Activated CD4-positive, CD25-positive, alpha-beta regulatory T cell (primary cell): ENCODE results near the gene GPX5.
A peak's percentile ranks its signal among the peaks of the same experiment; 100 is the strongest.
"Not testable (repeated sequence)": the region's sequence is repeated elsewhere in the genome, so short reads cannot be mapped to it uniquely, and the experiment has no call there.

Source experiments
- DNase-seq, 4 experiments: peaks; one replicate each; lab custom pipeline; 2025; lab: John Stamatoyannopoulos, UW

GPX5 gene

GRCh38 chr6:28512387-28512786 lies 13.3 kb upstream of the GPX5 start:
- not testable (repeated sequence) for DNase-seq

- DNase-seq, result no peak
These were observed 10.0 kb upstream of the GPX5 start, which contains the start of gene GPX6 for GRCh38 chr6:28515676-28516075. Gene GPX6 (minus strand): TSS chr6:28515793. CDS start chr6:28515743, 50 bp downstream.

GRCh38 chr6:28517964-28518363 lies 7.7 kb upstream of the GPX5 start:
- no peak for DNase-seq

GRCh38 chr6:28522594-28523240 lies 3.0 kb upstream of the GPX5 start:
- DNase-seq, result no peak

- DNase-seq, result no peak
These were observed 2.4 kb upstream of the GPX5 start for GRCh38 chr6:28523241-28523622.

GRCh38 chr6:28530777-28531176 lies 5.1 kb downstream of the GPX5 start:
- no peak for DNase-seq

DNA sequence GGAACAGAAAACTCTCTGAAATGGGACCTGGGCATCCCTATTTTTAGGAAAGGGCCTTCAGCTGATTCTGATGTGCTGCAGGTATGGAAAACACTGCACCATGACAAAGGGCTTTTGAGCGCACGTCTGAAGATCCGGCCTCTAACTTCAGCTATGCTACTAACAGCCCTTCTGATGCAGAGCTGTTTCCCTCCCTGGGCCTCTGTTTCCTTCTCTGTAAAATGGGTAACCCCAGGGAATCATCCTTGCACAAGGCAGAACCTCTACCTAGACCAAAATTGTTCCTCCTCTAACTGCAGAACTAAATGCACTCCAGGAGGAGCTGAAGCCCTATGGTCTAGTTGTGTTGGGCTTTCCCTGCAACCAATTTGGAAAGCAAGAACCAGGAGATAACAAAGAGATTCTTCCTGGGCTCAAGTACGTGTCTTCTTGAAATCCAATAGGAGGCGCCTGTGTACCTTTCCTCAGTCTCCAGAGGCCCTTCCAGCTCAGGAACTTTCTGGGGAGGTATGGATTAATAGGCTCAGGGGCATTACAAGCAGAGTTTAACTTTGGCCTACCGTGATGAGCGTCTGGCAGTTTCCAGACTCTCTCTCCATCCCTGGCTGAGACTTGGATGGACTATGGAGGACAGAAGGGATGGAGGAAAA lies 5.9 kb downstream of the GPX5 start:
- DNase-seq, result no peak

GRCh38 chr6:28534306-28534705 lies 8.6 kb downstream of the GPX5 start:
- DNase-seq, result no peak

DNA sequence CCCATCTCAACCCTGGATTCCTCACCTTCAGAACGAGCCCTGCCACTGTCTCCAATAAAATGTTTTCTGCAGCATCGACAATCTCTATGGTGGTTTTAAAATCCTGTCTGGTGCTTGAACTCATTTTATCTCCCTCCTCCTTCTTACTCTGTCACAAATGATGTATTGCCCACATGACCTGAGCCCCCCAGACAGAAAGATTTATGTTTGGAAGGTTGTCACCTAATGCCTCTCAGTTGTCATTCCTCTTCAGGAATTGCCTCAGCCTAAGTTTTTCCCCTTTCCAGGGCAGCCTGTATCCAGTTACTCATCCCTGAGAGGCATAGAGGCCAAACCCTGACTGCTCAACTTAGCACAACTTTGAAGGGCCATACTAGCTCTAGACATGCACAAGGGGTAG lies 9.2 kb downstream of the GPX5 start:
- DNase-seq, result no peak

DNA sequence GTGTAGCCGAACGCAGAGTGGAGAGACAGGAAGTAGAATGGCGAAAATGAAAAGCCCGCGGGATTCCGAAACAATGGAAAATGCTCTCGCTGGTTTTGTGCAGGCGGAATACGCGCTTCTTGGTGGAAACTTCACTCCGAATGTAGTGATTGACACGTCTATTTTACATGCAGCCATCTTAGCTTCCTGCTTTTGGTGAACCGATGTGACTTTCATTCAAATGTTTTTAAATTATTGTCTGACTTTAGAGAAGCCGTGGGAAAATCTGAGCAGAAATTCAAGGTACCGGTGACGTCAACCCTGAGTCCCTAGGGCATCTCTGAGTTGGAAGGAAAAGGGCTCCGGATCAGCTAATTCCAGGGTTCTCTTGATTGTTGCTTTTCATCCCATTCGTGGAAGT lies 11.4 kb downstream of the GPX5 start:
- no peak for DNase-seq

- DNase-seq, result no peak
These were observed 11.9 kb downstream of the GPX5 start for GRCh38 chr6:28537509-28538140.

- DNase-seq, result no peak
These were observed 16.3 kb downstream of the GPX5 start for GRCh38 chr6:28541996-28542395.

- peak in 2 of 4 experiments; percentile 3 to 5 for DNase-seq
These were observed 17.0 kb downstream of the GPX5 start for GRCh38 chr6:28542440-28543296.

DNA sequence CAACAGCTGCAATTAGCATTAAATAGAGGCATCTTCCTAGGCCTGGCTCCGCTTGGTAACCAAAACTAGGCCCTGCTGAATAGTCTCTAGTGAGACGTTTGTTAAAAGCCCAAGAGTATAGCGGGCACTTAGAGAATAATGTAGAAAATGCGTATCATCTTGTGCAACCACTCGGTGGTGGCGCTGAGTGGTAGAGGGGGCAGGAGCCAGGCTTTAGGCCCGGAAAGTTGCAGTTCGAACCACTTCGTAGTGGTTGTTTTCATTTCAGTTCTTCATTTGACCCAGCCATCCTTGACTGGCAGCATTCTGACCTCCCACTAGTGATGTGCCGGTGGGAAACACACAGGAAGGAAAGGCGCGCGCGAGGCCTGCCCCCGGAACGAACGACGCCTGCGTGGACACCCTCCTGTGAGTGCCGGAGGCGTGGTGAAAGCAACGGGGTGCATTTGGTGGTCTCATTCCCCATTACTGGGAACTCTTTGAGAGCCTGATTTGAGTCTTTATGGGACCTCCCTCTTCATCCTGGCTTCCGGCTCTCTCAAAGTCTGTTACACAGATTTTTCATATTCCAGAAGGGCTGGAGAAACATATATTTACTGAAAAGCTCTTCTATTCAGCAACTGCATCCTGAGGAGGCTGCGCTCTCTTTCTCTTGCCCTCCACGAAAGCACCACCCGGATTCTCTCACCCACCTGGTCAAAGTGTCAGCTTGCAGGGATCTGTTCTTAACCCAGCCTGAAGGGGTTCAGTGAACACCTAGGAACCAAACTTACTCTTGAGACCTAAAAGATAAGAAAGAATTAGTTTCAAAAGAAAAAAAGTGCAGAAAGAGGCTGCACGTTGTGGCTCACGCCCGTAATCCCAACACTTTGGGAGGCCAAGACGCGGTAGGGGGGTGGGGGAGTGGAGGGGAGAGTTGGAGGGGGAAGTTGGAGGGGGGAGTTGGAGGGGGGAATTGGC lies 18.2 kb downstream of the GPX5 start:
- no peak for DNase-seq

DNA sequence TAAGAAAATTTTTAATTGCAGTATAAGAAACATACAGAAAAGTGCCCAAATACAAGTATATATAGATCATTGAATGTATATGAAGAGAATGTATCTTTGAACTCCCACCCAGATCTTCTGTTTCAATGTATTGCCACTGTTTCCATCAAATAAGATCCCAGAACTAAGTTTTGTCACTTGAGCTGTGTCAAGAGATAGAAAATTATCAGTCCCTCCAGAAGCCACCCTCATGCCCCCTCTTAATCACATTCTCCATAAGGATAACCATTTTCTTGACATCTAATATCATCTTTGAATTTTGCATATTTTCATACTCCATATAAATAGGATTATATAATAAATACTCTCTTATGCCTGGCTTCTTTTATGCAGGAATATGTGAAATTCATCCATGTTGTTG lies 20.3 kb downstream of the GPX5 start:
- DNase-seq, result no peak

DNA sequence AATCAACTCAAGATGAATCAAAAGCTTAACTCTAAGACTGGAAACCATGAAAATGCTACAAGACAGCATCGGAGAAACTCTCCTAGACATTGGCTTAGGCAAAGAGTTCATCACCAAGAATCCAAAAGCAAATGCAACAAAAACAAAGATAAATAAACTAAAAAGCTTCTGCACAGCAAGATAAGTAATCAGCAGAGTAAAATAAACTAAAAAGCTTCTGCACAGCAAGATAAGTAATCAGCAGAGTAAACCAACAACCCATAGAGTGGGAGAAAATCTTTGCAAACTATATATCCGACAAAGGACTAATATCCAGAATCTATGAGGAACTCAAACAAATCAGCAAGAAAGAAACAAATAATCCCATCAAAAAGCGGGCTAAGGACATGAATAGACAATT lies 21.3 kb downstream of the GPX5 start:
- not testable (repeated sequence) for DNase-seq

- DNase-seq, result no peak
These were observed 26.4 kb downstream of the GPX5 start for GRCh38 chr6:28551891-28552666.

DNA sequence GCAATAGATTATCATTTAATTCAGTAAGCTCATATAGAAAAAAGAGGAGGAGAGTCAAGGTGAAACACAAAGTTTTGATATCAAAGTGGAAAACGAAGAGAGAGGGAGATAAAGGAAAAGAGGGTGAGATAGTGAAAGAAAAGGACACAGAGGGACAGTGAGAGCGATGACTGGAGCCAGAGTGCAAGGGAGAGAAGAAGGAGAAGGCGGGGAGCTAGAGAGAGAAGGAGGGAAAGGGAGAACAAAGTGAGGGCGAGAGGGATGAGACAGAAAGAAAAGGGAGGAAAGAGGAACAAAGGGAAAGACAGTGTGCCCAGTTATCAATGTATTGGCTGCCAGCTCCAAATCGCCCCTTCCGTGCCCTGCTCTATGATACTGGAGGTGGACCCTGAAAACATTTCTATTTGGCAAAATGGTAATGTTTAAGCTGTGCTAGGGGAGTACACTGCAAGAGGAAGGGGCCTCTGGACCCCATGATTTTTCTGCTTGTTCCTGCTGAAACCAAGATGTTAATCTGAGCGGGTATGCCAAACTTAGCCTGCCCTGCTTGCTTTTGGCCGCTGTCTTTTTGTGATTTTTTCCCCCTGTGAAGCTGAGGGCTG lies 27.8 kb downstream of the GPX5 start:
- no peak for DNase-seq

DNA sequence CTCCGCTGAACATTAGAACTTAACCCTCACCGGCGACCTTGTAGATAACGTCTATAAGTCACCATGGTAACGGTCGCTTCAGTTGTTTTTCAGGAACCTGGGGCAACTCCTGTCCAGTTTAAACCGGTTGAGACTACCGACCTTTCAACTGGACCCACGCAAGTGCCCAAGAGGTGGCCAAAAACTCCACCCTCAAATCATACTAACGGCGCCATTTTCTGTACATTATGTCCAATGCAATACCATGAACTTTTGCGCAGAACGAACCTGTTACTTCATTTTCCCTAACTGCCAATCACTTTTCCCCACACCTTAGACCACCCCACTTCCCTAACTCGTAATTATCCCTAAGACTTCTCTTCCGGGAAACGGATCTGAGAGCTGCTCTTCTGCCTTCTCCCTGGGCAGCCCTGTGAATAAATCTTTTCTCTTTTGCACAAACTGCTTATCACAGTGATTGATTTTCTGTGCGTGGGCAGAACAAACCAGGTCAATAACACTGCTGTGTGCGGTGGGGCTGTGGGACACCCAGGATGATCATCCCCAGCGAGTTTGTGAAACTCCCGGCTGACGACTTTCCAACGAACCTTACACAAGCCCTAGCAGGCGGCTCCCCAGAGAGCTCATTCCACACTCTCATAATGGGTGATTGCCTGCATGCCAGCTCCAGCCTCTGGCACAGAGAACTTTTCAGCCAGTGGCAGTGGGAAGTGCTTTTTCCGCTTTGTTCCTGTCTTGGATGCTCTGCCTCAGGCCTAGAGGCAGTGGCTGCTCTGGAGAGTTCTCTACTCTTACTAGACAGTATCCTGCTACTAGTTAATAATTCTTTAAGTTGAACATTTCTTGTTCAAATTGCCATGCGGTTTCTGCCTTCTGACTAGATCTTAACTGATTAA lies 28.6 kb downstream of the GPX5 start:
- no peak for DNase-seq
